ENCODE results near the gene SPACA1.
A peak's percentile ranks its signal among the peaks of the same experiment; 100 is the strongest.

Gene SPACA1

DNA sequence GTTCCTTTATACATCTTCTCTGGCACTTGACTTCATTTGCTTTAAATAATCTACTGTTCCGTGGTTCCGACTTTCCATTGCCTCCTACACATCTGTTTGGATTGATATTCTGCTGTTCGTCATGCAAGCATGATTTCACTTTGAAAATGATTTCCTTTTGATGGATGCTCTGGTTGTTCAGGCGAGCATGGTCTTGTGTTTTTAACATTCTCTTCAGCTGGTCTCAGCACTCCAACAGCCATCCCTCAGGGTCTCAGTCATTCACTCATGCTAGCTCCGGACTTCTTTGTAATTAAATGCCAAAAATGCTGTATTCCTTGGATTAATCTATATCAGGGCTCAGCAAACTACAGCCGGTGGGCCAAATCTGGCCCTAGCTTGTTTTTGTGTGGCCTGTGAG is 27.2 kb upstream of the SPACA1 start:
- Histone ChIP-seq H3K4me2 (peak overlapping the region in 5 of 11 experiments; percentile 2 to 48 (median 33); a peak in 8 of 22 replicates), H3K4me1 (peaks cover 0 to 18% (median 5%) of the 10 kb centered on the region in 10 experiments; a peak in 10 of 20 replicates), H3K9ac (no peak overlapping the region), H3K27ac (no peak overlapping the region), H3K27me3 (no peaks in the 10 kb centered on the region), H3K9me3 (replicated peaks in 1 of 11) (no peaks in the 10 kb centered on the region), H3K4me3 (no peak overlapping the region), H3K36me3 (no peaks in the 10 kb centered on the region), H4K20me1 (no peaks in the 10 kb centered on the region)
- no peak for TF ChIP-seq Cebpa-rat (IDR thresholded peaks at IDR 0.05)

- H4K20me1 ChIP-seq: no peaks in the 10 kb centered on the region
- H3K4me1 ChIP-seq: peaks cover 0 to 16% (median 4%) of the 10 kb centered on the region in 10 experiments; a peak in 10 of 20 replicates
- TF ChIP-seq Cebpa-rat (IDR thresholded peaks at IDR 0.05): no peak
- H3K36me3 ChIP-seq: no peaks in the 10 kb centered on the region
- H3K9me3 ChIP-seq (replicated peaks in 1 of 11): peaks cover 14 to 24% (median 20%) of the 10 kb centered on the region in 11 experiments; a peak in 20 of 22 replicates
- H3K4me3 ChIP-seq: no peak overlapping the region
- H3K27me3 ChIP-seq: no peaks in the 10 kb centered on the region
- H3K9ac ChIP-seq: no peak overlapping the region
- H3K27ac ChIP-seq: no peak overlapping the region
- H3K4me2 ChIP-seq: no peak overlapping the region
Observed at GRCh38 chr6:88024696-88025095, 22.9 kb upstream of the SPACA1 start.

DNA sequence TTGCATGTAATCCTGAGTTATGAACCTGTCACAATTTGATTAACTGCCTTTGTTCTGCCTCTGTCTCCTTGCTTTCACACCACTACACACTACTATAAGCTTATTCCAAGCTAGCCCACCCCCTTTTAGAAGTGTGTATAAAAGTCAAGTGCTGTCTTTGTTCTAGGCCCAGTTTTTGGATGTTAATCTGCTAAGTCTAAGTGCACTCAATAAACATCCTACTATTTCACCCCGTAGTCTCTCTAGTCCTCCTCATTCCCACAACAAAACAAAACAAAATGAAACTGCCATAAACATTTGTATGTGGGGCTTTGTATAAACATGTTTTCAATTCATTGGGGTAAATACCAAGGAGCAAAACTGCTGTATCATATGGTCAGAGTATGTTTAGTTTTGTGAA is 16.1 kb upstream of the SPACA1 start:
- no peaks in the 10 kb centered on the region for H3K36me3 ChIP-seq
- H3K27ac ChIP-seq: no peak overlapping the region
- no peaks in the 10 kb centered on the region for H3K27me3 ChIP-seq
- H3K4me3 ChIP-seq: no peak overlapping the region
- H3K9me3 ChIP-seq (replicated peaks in 1 of 11): peaks cover 49 to 65% (median 55%) of the 10 kb centered on the region in 11 experiments
- H4K20me1 ChIP-seq: no peaks in the 10 kb centered on the region
- TF ChIP-seq Cebpa-rat (IDR thresholded peaks at IDR 0.05): no peak
- H3K9ac ChIP-seq: no peak overlapping the region
- no peak overlapping the region for H3K4me2 ChIP-seq
- H3K4me1 ChIP-seq: no peaks in the 10 kb centered on the region

- H3K9me3 ChIP-seq (replicated peaks in 1 of 11): peaks cover 0 to 10% (median 7%) of the 10 kb centered on the region in 11 experiments; a peak in 13 of 22 replicates
- H3K27me3 ChIP-seq: no peaks in the 10 kb centered on the region
- H3K9ac ChIP-seq: no peak overlapping the region
- H4K20me1 ChIP-seq: no peaks in the 10 kb centered on the region
- no peak overlapping the region for H3K4me3 ChIP-seq
- H3K27ac ChIP-seq: no peak overlapping the region
- H3K36me3 ChIP-seq: no peaks in the 10 kb centered on the region
- TF ChIP-seq Cebpa-rat (IDR thresholded peaks at IDR 0.05): no peak
- no peaks in the 10 kb centered on the region for H3K4me1 ChIP-seq
- H3K4me2 ChIP-seq: no peak overlapping the region
Observed at GRCh38 chr6:88044530-88044929, 3.1 kb upstream of the SPACA1 start.

GRCh38 chr6:88045521-88046136 is 2.0 kb upstream of the SPACA1 start:
- no peak for TF ChIP-seq Cebpa-rat (IDR thresholded peaks at IDR 0.05)
- no peak overlapping the region for H3K4me2 ChIP-seq
- no peak overlapping the region for H3K27ac ChIP-seq
- H4K20me1 ChIP-seq: no peaks in the 10 kb centered on the region
- no peaks in the 10 kb centered on the region for H3K4me1 ChIP-seq
- no peaks in the 10 kb centered on the region for H3K36me3 ChIP-seq
- no peak overlapping the region for H3K9ac ChIP-seq
- H3K9me3 ChIP-seq (replicated peaks in 1 of 11): peaks cover 0 to 10% (median 7%) of the 10 kb centered on the region in 11 experiments; a peak in 13 of 22 replicates
- no peaks in the 10 kb centered on the region for H3K27me3 ChIP-seq
- no peak overlapping the region for H3K4me3 ChIP-seq

DNA sequence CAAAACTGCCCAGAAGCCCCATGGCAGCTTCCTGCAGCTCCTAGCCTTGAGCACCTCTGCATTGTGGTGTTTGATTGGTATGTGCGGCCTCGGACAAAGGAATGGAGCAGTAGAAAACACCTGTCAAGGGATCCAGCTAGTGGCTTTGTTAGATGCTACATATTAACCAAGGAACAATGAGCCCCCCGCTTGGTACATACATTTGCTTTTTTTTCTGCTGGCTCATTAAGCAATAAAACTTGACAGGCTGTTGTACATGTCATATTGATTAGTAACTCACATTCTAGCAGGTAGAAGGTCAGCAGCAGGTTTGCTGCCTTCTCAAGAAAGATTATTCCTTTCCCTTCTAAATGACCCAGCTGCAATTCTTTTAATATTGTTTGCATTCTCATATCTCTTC is 937 bp downstream of the SPACA1 start:
- Histone ChIP-seq H3K36me3 (no peaks in the 10 kb centered on the region), H3K4me3 (no peak overlapping the region), H3K4me2 (no peak overlapping the region), H3K27me3 (no peaks in the 10 kb centered on the region), H3K9ac (no peak overlapping the region), H3K27ac (no peak overlapping the region), H3K4me1 (no peaks in the 10 kb centered on the region), H4K20me1 (no peaks in the 10 kb centered on the region), H3K9me3 (replicated peaks in 1 of 11) (peaks cover 0 to 10% (median 7%) of the 10 kb centered on the region in 11 experiments; a peak in 13 of 22 replicates)
- TF ChIP-seq Cebpa-rat (IDR thresholded peaks at IDR 0.05): no peak

DNA sequence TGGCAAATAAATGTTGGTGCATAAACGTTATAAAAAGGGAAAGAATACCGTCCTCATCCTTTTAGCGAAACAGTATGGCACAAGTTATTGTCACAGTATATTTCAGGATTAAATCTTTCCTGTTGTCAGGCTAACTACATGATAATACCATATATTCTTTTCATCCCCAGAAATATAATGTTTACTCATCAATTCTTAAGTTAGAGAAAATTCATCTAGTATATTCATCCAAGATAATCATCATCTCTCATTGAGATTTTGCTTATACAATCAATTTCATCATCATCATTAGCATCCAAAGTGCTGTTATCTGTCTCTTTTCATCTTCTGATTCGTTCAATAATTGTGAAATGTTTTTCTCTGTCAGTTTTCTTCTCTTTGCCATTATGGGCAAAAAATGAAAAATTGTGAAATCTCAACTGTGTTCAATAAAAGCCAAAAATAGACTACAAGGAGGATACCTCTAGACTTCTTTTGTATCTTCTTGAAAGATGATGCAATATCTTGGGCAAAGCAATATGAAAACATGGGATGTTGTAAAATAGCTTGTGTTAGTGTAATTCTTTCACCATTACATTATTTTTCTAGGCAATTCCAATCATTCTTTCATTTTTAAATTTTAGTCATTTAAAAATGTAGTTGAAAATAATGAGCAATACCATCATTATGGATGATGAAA is 2.6 kb downstream of the SPACA1 start:
- Histone ChIP-seq H3K9me3 (replicated peaks in 1 of 11) (peaks cover 0 to 10% (median 7%) of the 10 kb centered on the region in 11 experiments; a peak in 13 of 22 replicates), H3K9ac (no peak overlapping the region), H3K27ac (no peak overlapping the region), H3K4me1 (no peaks in the 10 kb centered on the region), H3K4me3 (no peak overlapping the region), H4K20me1 (no peaks in the 10 kb centered on the region), H3K36me3 (no peaks in the 10 kb centered on the region), H3K27me3 (no peaks in the 10 kb centered on the region), H3K4me2 (no peak overlapping the region)
- TF ChIP-seq Cebpa-rat (IDR thresholded peaks at IDR 0.05): 0 out of 22 replicates have a peak, but pooled peaks of 1 of the 11 experiments have one; percentile 23

GRCh38 chr6:88059191-88059590 is 11.6 kb downstream of the SPACA1 start:
- no peak overlapping the region for H3K27ac ChIP-seq
- H3K9me3 ChIP-seq (replicated peaks in 1 of 11): no peaks in the 10 kb centered on the region
- H4K20me1 ChIP-seq: no peaks in the 10 kb centered on the region
- H3K4me1 ChIP-seq: no peaks in the 10 kb centered on the region
- no peak overlapping the region for H3K4me2 ChIP-seq
- no peak overlapping the region for H3K9ac ChIP-seq
- no peak for TF ChIP-seq Cebpa-rat (IDR thresholded peaks at IDR 0.05)
- no peak overlapping the region for H3K4me3 ChIP-seq
- H3K36me3 ChIP-seq: no peaks in the 10 kb centered on the region
- no peaks in the 10 kb centered on the region for H3K27me3 ChIP-seq

DNA sequence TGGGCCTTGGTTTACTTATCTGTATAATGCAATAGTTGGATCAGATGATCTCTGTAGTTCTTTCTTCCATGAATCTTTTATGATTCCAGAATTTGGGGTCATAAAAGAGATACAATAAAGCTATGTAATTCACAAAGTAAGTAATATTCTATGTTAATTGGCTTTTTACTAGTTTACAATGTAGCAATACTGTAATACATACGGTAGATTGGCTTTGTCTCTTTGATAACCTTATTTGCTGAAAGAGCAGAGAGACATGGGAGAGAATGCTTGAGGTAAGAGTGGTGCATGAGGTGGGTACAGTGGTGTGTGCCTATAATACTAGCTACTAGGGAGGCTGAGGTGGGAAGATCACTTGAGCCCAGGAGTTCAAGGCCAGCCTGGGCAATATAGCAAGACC is 14.7 kb downstream of the SPACA1 start:
- Histone ChIP-seq H3K27me3 (no peaks in the 10 kb centered on the region), H3K4me1 (no peaks in the 10 kb centered on the region), H3K27ac (no peak overlapping the region), H3K36me3 (no peaks in the 10 kb centered on the region), H3K9ac (no peak overlapping the region), H3K4me2 (no peak overlapping the region), H4K20me1 (no peaks in the 10 kb centered on the region), H3K9me3 (replicated peaks in 1 of 11) (no peaks in the 10 kb centered on the region), H3K4me3 (no peak overlapping the region)
- TF ChIP-seq Cebpa-rat (IDR thresholded peaks at IDR 0.05): no peak

DNA sequence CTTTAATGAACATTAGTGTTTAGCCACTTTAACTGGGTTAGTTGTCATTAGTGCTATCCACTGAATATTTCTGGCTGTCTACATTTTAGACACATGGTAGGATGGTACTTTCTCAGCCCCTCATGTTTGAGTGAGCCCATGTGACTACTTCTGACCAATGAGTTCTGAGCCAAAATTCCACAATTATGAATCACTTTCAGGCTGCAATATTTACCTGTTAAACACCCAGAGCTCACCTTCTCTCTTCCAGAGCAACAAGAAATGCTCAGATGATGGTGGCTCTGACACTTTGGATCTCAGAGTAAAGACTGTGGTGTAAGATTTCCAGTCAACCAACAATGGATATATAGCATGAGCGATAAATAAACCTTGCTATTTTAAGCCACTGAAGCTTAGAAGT is 24.8 kb downstream of the SPACA1 start:
- TF ChIP-seq Cebpa-rat (IDR thresholded peaks at IDR 0.05): no peak
- no peaks in the 10 kb centered on the region for H4K20me1 ChIP-seq
- no peaks in the 10 kb centered on the region for H3K36me3 ChIP-seq
- no peak overlapping the region for H3K27ac ChIP-seq
- no peak overlapping the region for H3K4me2 ChIP-seq
- H3K9ac ChIP-seq: no peak overlapping the region
- no peaks in the 10 kb centered on the region for H3K4me1 ChIP-seq
- no peaks in the 10 kb centered on the region for H3K27me3 ChIP-seq
- 0 out of 22 replicates have a peak, but pooled peaks cover 0 to 3% (median 0%) of the 10 kb centered on the region in 11 experiments for H3K9me3 ChIP-seq (replicated peaks in 1 of 11)
- H3K4me3 ChIP-seq: no peak overlapping the region

All from BLaER1 treated with 17β-estradiol and CSF1 and Interleukin-3, amounts not matched to agents 10 nM and 100 nM (cell line).